Measurements from ENCODE around the gene KIF13A. TPM values are rescaled to one million over a fixed set of nuclear protein-coding genes. Genes with fewer than 3 reads are reported as not detected.

The KIF13A gene
- total and polyA plus RNA-seq, 2 donors (not counting 3 experiments of a cell fraction or from before 2014, with no cell fraction given), result 24.9 to 65.8 TPM

DNA sequence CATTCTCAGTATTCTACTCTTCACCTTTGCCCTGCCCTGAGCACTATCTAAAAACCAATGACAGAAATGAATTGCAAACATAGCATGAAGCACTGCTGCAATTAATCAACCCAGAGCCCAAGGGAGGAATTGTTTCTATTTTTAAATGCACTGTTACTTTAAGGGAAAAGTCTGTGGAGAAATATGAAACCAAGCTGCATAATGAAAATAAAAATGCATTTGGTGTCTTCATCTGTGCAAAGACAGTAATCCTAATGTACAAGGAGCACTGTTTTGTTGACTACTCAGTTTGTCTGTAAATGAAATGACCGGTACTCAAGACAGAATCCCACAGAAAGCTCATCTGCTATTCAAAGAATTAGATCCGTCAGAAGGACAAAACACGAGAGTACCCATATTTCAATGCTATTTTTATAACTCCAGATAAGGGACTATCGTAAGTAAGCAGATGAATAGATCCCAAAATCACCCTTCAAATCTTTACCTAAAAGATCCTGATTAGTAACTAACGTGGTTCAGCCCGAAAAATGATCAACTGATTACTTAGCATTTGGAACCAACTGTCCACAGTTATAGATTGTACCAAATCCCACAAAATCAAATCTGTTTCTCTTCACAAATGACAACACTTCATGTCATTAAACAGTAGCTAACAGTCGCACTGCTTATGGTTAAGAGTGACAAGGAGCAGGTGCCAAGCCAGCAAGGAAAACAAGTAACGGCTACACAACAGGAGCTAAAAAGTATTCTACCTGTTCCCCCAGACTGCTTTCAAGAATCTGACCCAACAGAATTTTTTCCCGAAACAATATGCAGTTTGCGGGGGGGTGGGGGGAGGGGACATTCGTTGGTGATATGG, 2.4 kb downstream of the KIF13A start:
- Histone ChIP-seq H3K27ac (ENCODE audit: insufficient read depth, low read depth, low read length) (no peak overlapping the region), H3K27me3 (ENCODE audit: control insufficient read depth in 2 of 2, insufficient read depth in 2 of 2, low read length in 2 of 2) (no peaks in the 10 kb centered on the region), H3K4me3 (replicated peaks in 1 of 3; ENCODE audit: insufficient read depth in 1 of 3, low read depth in 1 of 3, low read length in 3 of 3) (peak overlapping the region; percentile 9 to 93 (median 24)), H2AFZ (ENCODE audit: low read depth, low read length) (no peak overlapping the region), H3K79me2 (ENCODE audit: control insufficient read depth, insufficient read depth, low read length) (peaks cover 52% of the 10 kb centered on the region), H4K20me1 (replicated peaks; ENCODE audit: control insufficient read depth, extremely low read depth, insufficient read depth, low read length) (peaks cover 4% of the 10 kb centered on the region), H3K9ac (replicated peaks; ENCODE audit: extremely low read depth, insufficient read depth, low read length) (peak overlapping the region; percentile 91), H3K9me1 (replicated peaks; ENCODE audit: control insufficient read depth, extremely low read depth, insufficient read depth, low read length) (no peaks in the 10 kb centered on the region), H3K36me3 (ENCODE audit: control insufficient read depth in 2 of 2, extremely low read depth in 1 of 2, insufficient read depth in 2 of 2, low read length in 2 of 2) (peaks cover 0 to 3% of the 10 kb centered on the region in 2 experiments), H3K4me2 (ENCODE audit: insufficient read depth, low read length) (peak overlapping the region; percentile 98), H3K9me3 (replicated peaks; ENCODE audit: control insufficient read depth, insufficient read depth, low read length) (no peaks in the 10 kb centered on the region), H3K4me1 (ENCODE audit: control insufficient read depth, extremely low read depth, insufficient read depth, low read length) (peaks cover 20% of the 10 kb centered on the region)
- no TSS peak for BruUV-seq (replicated peaks)
- no peak for TF ChIP-seq EZH2 (IDR thresholded peaks at IDR 0.05; ENCODE audit: borderline replicate concordance, low read depth, low read length, severe bottlenecking)
- TF ChIP-seq, protein P1, sequence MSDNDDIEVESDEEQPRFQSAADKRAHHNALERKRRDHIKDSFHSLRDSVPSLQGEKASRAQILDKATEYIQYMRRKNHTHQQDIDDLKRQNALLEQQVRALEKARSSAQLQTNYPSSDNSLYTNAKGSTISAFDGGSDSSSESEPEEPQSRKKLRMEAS (IDR thresholded peaks at IDR 0.05; ENCODE audit: insufficient read depth, insufficient read length), result no peak
- TF ChIP-seq MYC (IDR thresholded peaks at IDR 0.05; ENCODE audit: low read depth, low read length), result no peak
- TF ChIP-seq FOS (IDR thresholded peaks at IDR 0.05; ENCODE audit: borderline replicate concordance, insufficient read depth, low read length), result no peak
- TF ChIP-seq POLR2A (IDR thresholded peaks at IDR 0.05; ENCODE audit: low read depth, low read length), result no peak
- no peak for TF ChIP-seq JUN (IDR thresholded peaks at IDR 0.05; ENCODE audit: borderline replicate concordance, insufficient read depth, insufficient read length, low read depth)
- no peak for TF ChIP-seq POLR2AphosphoS5 (IDR thresholded peaks at IDR 0.05; ENCODE audit: insufficient read depth, low read depth, low read length)
- TF ChIP-seq CTCF (IDR thresholded peaks at IDR 0.05; ENCODE audit: extremely low read depth in 1 of 2, insufficient read depth in 1 of 2, low read depth in 1 of 2, low read length in 2 of 2), result no peak
- dilution Hi-C loops (cut with MboI; ENCODE audit: extremely low pct_ligation_motif_present, low sequenced_read_pairs) (no loop called here), intact Hi-C loops (cut with micrococcal nuclease) (loop anchor here (1.0 to 5.0 kb wide), 3 partner anchors 118 to 277 kb away; partner anchors contain the start of genes DEK and NHLRC1)
- DNase-seq (ENCODE audit: low read depth, low spot score) (peak; percentile 43), FAIRE-seq (no peak)
- POLR2A ChIA-PET, result no interaction called here
- CTCF ChIA-PET, result interaction anchor here (0.7 to 2.4 kb wide), 10 partner anchors 10 to 170 kb away, joined by 3 to 10 read pairs (median 4); no protein-coding TSS in a partner anchor

All from endothelial cell of umbilical vein (primary cell).